ENCODE results near the gene ATAD1.

DNA sequence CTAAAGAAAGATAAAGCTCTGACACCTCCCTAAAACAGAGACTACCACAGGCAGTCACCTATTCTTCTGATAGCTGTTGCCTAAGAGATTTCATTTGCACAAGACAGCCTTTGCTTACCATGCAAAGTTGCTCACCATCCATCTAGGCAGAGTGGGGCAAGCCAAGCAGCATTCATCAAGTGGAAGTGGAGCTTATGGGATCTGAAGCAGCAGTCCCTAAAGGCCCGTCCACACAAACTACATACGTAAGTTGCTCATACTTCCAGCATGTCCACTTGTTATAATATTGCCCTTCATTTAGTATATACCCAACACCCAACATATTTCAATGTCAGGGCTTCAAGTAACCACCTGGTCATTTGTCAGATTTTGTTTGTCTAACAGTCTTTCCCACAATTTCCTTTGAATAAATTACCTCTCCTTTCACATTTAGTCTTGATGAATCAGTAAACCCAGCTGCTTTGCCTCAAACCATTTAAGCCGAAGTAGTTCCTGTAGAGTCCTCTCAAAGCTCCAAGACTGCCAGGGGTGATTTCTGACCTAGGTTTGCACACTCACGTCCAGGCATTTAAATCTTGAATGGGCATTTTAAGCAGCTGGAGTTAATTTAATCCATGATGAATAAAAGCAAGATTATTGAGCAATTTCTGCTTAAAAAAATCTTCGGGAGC lies 67.9 kb downstream of the ATAD1 start:
- TF ChIP-seq, protein P1, sequence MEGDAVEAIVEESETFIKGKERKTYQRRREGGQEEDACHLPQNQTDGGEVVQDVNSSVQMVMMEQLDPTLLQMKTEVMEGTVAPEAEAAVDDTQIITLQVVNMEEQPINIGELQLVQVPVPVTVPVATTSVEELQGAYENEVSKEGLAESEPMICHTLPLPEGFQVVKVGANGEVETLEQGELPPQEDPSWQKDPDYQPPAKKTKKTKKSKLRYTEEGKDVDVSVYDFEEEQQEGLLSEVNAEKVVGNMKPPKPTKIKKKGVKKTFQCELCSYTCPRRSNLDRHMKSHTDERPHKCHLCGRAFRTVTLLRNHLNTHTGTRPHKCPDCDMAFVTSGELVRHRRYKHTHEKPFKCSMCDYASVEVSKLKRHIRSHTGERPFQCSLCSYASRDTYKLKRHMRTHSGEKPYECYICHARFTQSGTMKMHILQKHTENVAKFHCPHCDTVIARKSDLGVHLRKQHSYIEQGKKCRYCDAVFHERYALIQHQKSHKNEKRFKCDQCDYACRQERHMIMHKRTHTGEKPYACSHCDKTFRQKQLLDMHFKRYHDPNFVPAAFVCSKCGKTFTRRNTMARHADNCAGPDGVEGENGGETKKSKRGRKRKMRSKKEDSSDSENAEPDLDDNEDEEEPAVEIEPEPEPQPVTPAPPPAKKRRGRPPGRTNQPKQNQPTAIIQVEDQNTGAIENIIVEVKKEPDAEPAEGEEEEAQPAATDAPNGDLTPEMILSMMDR (IDR thresholded peaks at IDR 0.05), result no peak
- TF ChIP-seq POLR2A (IDR thresholded peaks at IDR 0.05), result no peak
